Mucosa of rectum (tissue), 2 donors: ENCODE results near the gene PROSER3.

Source experiments
- H3K27ac ChIP-seq, 2 donors: one replicate each; pipeline ENCODE4 v1.7.0; 2013; ENCODE audit warnings: inconsistent platforms in 2 of 2, low read depth in 2 of 2, low read length in 2 of 2
- H3K27me3 ChIP-seq, 2 donors: one replicate each; pipeline ENCODE4 v1.7.0; 2013; ENCODE audit warnings: low read length in 2 of 2; ENCODE audit not compliant: control insufficient read depth in 2 of 2, insufficient read depth in 2 of 2
- H3K36me3 ChIP-seq, 2 donors: one replicate each; pipeline ENCODE4 v1.7.0; 2013; ENCODE audit warnings: low read length in 2 of 2; ENCODE audit not compliant: control insufficient read depth in 2 of 2, insufficient read depth in 2 of 2
- H3K4me1 ChIP-seq, 2 donors: one replicate each; pipeline ENCODE4 v1.7.0; 2013; ENCODE audit warnings: low read length in 2 of 2, mild to moderate bottlenecking in 1 of 2; ENCODE audit not compliant: control insufficient read depth in 2 of 2, insufficient read depth in 2 of 2
- H3K4me3 ChIP-seq, 2 donors: one replicate each; pipeline ENCODE4 v1.7.0; 2013; ENCODE audit warnings: low read length in 2 of 2
- H3K9ac ChIP-seq, 2 donors: one replicate each; pipeline ENCODE4 v1.7.0; 2013; ENCODE audit warnings: low read length in 2 of 2, low read depth in 1 of 2, mild to moderate bottlenecking in 1 of 2
- H3K9me3 ChIP-seq, 2 donors: one replicate each; pipeline ENCODE4 v1.7.0; 2013; ENCODE audit warnings: low read length in 2 of 2; ENCODE audit not compliant: control insufficient read depth in 2 of 2
- donor health status: healthy.
- donor health status: Normal muscosa, but diverticular disease.

The PROSER3 gene

DNA sequence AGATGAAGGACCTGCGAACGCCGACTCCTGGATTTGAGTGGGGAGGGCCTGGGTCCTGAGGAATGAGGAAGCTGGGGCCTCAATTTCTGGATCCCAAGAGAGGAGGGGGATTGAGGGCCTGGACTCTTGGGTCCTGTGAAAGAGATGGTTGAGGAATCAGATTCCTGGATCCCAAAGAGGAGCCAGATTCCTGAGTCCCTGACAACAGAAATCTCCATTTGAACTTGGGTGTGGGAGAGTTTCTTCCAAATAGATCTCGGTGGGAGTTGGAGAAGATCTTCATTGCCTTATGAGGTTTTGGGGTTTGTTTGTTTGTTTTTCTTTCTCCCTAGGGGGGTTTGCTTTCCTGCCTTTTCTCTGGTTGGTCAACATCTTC lies 11.9 kb upstream of the PROSER3 start:
- Histone ChIP-seq H3K9ac (peak overlapping the region; percentile 76 to 94), H3K9me3 (no peaks in the 10 kb centered on the region), H3K4me3 (peak overlapping the region; percentile 90 to 96), H3K4me1 (peaks cover 25 to 28% of the 10 kb centered on the region in 2 donors), H3K27me3 (no peaks in the 10 kb centered on the region), H3K27ac (peak overlapping the region; percentile 99 to 100), H3K36me3 (peaks cover 3 to 4% of the 10 kb centered on the region in 2 donors)

DNA sequence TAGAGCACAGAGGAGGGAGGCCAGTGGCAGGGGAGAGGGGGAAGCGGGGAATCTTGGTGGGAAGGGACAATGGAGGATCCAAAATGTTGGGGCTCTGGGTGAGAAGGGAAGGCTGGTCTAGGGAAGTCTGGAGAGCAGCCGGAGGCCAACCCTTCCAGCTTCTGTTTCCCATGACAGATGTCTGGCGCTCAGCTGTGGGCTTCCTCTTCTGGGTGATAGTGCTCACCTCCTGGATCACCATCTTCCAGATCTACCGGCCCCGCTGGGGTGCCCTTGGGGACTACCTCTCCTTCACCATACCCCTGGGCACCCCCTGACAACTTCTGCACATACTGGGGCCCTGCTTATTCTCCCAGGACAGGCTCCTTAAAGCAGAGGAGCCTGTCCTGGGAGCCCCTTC lies 11.4 kb upstream of the PROSER3 start:
- no peak overlapping the region for H3K27ac ChIP-seq
- no peaks in the 10 kb centered on the region for H3K27me3 ChIP-seq
- H3K4me1 ChIP-seq: peaks cover 24 to 27% of the 10 kb centered on the region in 2 donors
- peaks cover 3 to 4% of the 10 kb centered on the region in 2 donors for H3K36me3 ChIP-seq
- H3K9ac ChIP-seq: no peak overlapping the region
- H3K4me3 ChIP-seq: peak overlapping the region; percentile 1 to 96
- H3K9me3 ChIP-seq: no peaks in the 10 kb centered on the region

DNA sequence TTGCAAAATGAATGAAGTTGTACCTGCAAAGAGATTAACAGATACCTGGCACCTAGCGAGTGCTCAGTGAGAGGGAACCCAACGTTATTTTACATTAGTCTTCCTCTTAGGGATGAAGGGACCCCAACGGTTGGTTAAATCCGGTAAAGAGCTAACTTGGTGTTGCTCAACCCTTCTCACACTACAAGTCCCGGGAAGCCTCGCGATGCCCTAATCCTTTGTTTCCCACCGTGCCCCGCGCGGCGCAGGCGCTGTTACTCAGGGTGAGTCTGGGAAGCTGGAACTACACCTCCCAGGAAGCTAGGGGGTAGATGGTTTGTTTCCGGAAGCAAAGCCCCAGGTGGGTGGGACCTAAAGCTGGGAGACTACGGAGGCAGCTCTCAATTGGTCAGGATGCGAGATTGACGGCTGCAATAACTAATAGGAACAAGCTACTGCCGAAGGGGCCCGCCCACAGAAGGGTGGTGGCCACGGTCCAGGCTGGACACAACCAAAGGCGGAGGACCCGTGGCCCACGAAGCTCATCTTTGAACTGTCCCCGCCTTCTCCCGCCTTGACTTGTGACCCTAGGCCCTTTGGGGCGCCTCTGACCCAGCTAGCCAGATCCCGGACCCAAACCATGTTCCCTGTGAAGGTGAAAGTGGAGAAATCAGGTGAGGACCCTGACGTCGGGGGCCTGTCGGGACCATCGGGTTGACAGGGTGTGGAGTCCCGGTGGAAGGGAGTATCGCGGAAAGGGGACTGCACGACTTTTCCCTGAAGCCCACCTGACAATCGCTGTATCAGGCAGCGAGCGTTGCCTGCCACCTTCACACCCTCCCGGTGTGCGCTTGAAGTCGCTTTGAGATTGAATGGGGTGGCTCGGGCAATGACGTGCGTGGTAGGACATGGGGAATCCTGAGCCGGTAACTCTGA lies 9.6 kb upstream of the PROSER3 start, which contains the start of gene LIN37:
Gene LIN37, plus strand, starts transcription at position 471 of the 915 bp plus-strand sequence. Its CDS starts 149 bp downstream, at position 620.
- Histone ChIP-seq H3K4me3 (peak within 1 kb of the TSS; percentile 97 to 99), H3K36me3 (peaks cover 10 to 13% of the 10 kb centered on the region in 2 donors), H3K27me3 (no peaks in the 10 kb centered on the region), H3K9me3 (no peaks in the 10 kb centered on the region), H3K27ac (peak within 1 kb of the TSS; percentile 74 to 75), H3K9ac (peak within 1 kb of the TSS; percentile 95 to 99), H3K4me1 (peaks cover 22 to 23% of the 10 kb centered on the region in 2 donors)

DNA sequence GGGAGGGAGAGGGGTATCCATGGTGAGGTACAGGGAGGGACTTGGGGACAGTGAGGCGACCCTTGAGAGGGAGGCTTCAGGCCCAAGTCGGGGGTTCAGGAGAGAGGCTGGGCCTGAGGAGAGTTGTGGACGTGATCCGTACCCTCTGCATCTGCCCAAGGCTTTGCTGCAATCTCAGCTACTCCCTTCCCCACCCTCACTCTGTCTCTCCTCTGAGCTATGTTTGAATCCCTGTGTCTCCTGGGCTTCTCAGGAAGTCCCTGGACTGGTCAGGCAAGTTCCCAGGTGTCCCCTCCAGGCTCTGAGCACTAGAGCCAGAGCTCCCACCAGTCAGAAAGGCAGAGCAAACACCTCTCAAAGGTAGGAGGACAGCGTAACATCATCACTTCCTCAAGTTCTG lies 7.8 kb upstream of the PROSER3 start:
- peaks cover 15 to 18% of the 10 kb centered on the region in 2 donors for H3K36me3 ChIP-seq
- no peak overlapping the region for H3K27ac ChIP-seq
- peaks cover 16% of the 10 kb centered on the region in 2 donors for H3K4me1 ChIP-seq
- H3K9me3 ChIP-seq: no peaks in the 10 kb centered on the region
- H3K4me3 ChIP-seq: no peak overlapping the region
- H3K27me3 ChIP-seq: no peaks in the 10 kb centered on the region
- H3K9ac ChIP-seq: no peak overlapping the region

DNA sequence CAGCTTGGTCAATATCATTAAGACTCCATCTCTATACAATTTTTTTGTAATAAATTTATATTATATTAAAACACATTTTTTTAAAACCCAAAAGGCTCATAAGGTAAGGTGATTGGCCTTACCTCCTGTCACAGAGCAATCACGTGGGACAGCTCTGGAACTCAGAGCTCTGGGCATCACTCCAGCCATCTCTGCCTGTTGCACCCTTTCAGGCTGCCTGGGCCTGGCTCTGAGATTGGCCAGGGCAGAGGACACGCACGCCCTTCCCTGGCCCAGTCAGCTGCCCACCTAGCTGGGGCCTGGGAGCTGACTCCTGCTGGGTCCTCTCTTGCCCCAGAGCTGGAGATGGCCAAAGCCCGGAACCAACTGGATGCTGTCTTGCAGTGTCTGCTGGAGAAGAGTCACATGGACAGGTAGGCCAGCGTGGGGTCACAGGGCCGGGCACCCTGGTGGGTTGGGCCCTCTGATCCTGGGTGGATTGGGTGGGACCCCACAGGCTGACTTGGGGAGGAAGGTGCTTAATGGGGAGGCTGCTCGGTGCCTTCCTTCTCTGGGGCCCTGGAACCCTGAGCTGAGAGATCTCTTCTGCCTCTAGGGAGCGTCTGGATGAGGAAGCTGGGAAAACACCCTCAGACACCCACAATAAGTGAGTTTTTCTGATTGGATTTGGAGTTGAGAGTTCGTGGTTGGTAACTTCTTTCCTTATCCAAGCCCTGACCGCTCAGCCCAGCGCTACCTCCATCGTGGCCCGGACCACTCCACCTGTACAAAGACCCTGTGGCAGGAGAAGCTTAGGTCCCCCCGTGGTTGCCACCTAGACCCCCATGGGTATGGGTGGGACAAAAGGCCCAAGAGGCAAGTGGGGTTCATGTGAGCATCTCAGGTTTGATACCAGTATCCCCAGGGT lies 5.9 kb upstream of the PROSER3 start:
- Histone ChIP-seq H3K9me3 (no peaks in the 10 kb centered on the region), H3K4me3 (no peak overlapping the region), H3K36me3 (peaks cover 15 to 18% of the 10 kb centered on the region in 2 donors), H3K9ac (no peak overlapping the region), H3K27ac (no peak overlapping the region), H3K4me1 (peaks cover 17 to 25% of the 10 kb centered on the region in 2 donors), H3K27me3 (peaks cover 0 to 3% of the 10 kb centered on the region in 2 donors)

DNA sequence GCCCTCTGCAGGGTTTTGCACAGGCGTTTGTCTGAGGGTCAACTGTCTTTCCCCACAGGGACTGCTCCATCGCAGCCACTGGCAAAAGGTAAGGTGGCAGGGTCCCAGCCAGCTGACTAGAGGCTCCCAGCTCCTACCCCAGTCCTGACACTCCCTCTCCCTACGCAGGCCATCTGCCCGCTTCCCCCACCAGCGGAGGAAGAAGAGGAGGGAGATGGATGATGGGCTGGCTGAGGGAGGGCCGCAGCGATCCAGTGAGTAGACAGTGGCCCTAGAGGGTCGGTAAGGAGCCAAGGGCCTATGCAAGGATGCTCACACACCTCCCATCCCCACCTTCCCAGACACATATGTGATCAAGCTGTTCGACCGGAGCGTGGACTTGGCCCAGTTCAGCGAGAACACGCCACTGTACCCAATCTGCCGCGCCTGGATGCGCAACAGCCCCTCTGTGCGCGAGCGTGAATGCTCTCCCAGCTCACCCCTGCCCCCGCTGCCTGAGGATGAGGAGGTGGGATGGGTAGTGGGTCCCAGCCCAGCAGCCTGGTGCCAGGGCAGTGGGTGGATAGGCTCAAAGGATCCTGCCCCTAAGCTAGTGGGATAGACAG lies 5.1 kb upstream of the PROSER3 start:
- Histone ChIP-seq H3K27me3 (peaks cover 0 to 3% of the 10 kb centered on the region in 2 donors), H3K9me3 (no peaks in the 10 kb centered on the region), H3K9ac (no peak overlapping the region), H3K27ac (no peak overlapping the region), H3K4me1 (peaks cover 21 to 28% of the 10 kb centered on the region in 2 donors), H3K36me3 (peaks cover 15 to 18% of the 10 kb centered on the region in 2 donors), H3K4me3 (no peak overlapping the region)

DNA sequence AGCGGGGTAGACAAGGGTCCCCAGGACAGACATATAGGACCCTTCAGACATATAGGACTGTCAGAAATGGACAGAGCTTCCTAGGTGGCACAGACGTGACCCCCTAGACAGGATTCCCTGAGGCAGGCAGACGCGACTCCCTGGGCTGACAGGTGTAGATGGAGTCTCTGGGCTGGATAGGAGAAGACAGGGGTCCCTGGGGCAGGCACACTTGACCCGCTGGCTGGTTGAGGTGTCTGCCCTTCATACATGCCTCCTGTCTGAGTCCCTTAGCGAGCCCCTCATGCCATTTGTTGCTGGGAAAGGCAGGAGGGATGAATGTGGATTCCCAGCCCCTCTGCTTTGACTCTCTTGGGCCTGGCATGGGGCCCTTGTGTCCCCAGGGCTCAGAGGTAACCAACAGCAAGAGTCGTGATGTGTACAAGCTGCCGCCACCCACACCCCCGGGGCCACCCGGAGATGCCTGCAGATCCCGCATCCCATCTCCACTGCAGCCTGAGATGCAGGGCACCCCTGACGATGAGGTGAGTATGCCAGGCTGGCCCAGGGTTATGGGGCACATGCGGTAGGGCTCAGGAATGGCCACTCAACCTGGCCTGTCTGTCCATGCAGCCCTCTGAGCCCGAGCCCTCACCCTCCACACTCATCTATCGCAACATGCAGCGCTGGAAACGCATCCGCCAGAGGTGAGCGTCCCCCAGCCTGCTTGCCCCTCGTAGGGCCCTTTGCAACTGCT lies 4.2 kb upstream of the PROSER3 start:
- peaks cover 26 to 28% of the 10 kb centered on the region in 2 donors for H3K4me1 ChIP-seq
- H3K9ac ChIP-seq: no peak overlapping the region

DNA sequence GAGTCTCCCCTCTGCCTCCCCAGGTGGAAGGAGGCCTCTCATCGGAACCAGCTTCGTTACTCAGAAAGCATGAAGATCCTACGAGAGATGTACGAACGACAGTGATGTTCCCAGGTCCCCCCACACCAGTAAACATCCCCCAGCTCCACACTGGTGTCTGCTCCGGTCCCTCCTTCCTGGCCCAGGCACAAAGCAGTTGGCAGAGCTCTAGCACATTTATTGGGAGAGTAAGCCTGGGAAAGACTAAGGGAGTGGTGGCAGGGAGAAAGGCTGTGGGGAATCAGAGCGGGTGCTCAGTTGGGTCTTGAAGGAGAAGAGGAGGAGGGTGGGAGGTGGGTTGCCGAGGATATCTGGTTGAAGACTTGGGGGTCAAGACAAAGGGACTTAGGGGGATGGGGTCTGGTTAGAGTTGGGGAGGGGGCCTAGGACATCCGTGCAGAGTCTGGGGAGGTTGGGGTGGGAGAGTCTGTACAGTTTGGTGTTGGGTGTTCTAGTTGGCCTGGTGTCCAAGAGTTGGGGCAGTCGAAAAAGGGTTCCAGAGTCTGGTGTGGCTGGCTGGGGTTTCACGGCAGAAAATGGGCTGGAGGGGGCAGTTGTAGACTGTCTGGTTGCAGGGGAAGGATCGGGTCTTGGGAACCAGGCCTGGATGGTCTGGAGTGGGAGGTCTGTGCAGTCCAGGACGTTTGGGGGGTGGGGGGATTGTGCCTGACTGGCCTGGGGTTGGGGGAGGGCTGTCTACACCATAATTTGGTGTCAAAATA lies 3.4 kb upstream of the PROSER3 start:
- Histone ChIP-seq H3K9me3 (no peaks in the 10 kb centered on the region), H3K4me1 (peaks cover 28% of the 10 kb centered on the region in 2 donors), H3K4me3 (no peak overlapping the region), H3K27me3 (peaks cover 0 to 3% of the 10 kb centered on the region in 2 donors), H3K36me3 (peaks cover 15 to 18% of the 10 kb centered on the region in 2 donors), H3K9ac (no peak overlapping the region), H3K27ac (peak overlapping the region in 1 of 2 donors; percentile 97)

More for the DNA sequence above, 4.2 kb upstream of the PROSER3 start:
- H3K27me3 ChIP-seq: peaks cover 0 to 3% of the 10 kb centered on the region in 2 donors
- no peaks in the 10 kb centered on the region for H3K9me3 ChIP-seq
- no peak overlapping the region for H3K4me3 ChIP-seq
- no peak overlapping the region for H3K27ac ChIP-seq
- H3K36me3 ChIP-seq: peaks cover 15 to 18% of the 10 kb centered on the region in 2 donors
